Measurements from ENCODE around the gene ARHGEF10L. TPM values are rescaled to one million over a fixed set of nuclear protein-coding genes. Genes with fewer than 3 reads are reported as not detected.
"Not testable (repeated sequence)": the region's sequence is repeated elsewhere in the genome, so short reads cannot be mapped to it uniquely, and the experiment has no call there.

Gene ARHGEF10L
- total RNA-seq, 1 donor from 2014 or later = 20.4 TPM

GRCh38 chr1:17725811-17726582, 186.5 kb downstream of the ARHGEF10L start:
- DNase-seq (ENCODE audit: extremely low read depth, low read depth, low spot score) = no peak

- DNase-seq (ENCODE audit: extremely low read depth, low read depth, low spot score) = no peak
Observed at GRCh38 chr1:17728123-17728712, 188.7 kb downstream of the ARHGEF10L start.

- DNase-seq (ENCODE audit: extremely low read depth, low read depth, low spot score) = no peak
Observed at GRCh38 chr1:17729248-17729647, 189.8 kb downstream of the ARHGEF10L start.

- no peak for DNase-seq (ENCODE audit: extremely low read depth, low read depth, low spot score)
Observed at GRCh38 chr1:17729909-17730308, 190.4 kb downstream of the ARHGEF10L start.

- DNase-seq (ENCODE audit: extremely low read depth, low read depth, low spot score) = no peak
Observed at GRCh38 chr1:17731460-17731859, 192.0 kb downstream of the ARHGEF10L start.

GRCh38 chr1:17732475-17732874, 193.0 kb downstream of the ARHGEF10L start:
- no peak for DNase-seq (ENCODE audit: extremely low read depth, low read depth, low spot score)

GRCh38 chr1:17733661-17734060, 194.2 kb downstream of the ARHGEF10L start:
- no peak for DNase-seq (ENCODE audit: extremely low read depth, low read depth, low spot score)

GRCh38 chr1:17734609-17735008, 195.1 kb downstream of the ARHGEF10L start:
- DNase-seq (ENCODE audit: extremely low read depth, low read depth, low spot score) = no peak

DNA sequence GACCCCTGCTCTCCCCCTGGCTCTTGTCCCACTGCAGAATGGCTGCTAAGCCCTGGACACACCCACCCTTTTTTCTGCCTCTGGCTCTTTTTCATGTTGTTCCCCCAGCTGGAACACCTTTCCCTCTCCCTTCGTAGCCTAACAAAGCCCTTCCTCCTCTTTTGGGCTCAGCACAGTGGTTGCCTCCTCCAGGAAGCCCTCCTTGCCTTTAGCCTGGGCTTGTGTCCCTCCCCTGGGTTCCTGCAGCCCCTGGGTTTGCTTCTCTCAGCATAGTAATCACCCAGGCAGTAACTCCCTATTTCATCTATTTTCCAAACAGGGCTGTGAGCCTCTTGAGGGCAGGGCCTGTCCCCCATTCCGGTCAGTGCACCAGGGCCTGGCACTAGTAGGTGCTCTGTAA, 195.8 kb downstream of the ARHGEF10L start:
- DNase-seq (ENCODE audit: extremely low read depth, low read depth, low spot score) = no peak

GRCh38 chr1:17735793-17736192, 196.3 kb downstream of the ARHGEF10L start:
- no peak for DNase-seq (ENCODE audit: extremely low read depth, low read depth, low spot score)

DNA sequence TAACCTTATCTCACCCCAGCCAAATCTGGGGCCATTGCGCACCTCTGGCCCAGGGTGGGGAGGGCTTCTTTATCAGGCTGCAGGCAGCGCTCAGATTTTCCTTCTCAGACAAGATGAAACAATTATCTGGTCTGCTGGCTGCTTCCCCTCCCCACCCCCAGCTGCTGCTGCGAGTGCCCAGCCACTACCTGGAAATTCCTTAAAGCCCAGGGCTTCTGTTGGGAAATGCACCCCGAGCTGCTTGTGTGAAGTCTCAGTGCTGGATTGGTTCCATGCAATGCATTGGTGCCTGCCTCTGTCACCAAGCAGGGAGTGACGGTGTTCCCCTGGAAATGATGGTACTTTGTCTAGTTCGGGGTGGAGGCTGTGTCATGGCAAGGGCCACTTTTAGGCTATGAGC, 197.1 kb downstream of the ARHGEF10L start:
- DNase-seq (ENCODE audit: extremely low read depth, low read depth, low spot score) = no peak

- no peak for DNase-seq (ENCODE audit: extremely low read depth, low read depth, low spot score)
Observed at GRCh38 chr1:17739050-17739449, 199.6 kb downstream of the ARHGEF10L start.

DNA sequence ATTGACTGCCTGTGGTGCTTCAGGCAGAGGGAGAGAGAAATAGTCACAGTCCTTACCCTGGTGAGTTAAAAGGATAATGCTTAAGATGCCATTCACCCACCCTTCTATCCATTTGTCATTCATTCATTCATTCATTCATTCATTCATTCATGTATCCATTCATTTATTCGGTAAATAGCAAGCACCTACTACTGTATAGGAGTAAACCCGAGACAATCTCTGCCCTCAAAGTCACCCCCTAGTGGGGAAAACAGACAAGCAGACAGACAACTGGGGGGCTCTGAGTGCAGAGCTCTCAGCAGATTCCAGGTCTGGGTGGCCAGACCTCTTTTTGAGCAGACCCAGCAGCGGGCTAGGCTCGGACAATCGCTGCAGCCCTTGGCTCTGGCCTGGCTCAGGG, 201.6 kb downstream of the ARHGEF10L start:
- DNase-seq (ENCODE audit: extremely low read depth, low read depth, low spot score) = no peak

- no peak for DNase-seq (ENCODE audit: extremely low read depth, low read depth, low spot score)
Observed at GRCh38 chr1:17742583-17742982, 203.1 kb downstream of the ARHGEF10L start.

DNA sequence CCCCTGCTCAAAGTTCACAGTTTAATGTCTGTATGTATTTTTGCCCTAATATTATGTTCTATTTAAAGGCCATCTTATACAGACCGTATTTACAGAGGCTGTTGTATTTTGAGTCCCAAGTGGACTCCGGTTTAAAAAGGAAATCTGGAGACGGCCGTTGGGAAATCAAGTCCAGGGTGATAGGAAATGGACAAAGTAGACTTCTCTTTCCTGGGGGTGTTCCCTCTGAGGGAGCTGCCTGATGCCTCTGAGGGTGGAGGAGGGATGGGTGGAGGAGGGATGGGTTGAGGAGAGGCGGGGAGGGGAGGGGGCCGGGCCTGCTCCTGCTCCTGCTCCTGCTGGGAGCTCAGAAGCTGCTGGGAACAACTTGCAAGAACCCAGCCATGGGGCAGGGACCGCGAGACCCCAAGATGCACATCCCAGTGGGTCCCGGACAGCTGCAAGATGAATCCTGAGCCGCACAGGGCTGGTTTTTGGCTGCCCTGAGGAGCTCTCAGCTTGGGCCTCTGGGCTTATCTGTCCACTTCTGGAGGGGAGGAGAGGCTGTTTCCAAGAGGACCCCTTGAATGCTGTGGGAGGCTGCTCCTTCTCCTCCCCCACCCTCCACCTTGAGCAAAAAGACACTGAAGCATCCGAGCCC, 203.6 kb downstream of the ARHGEF10L start:
- no peak for DNase-seq (ENCODE audit: extremely low read depth, low read depth, low spot score)

DNA sequence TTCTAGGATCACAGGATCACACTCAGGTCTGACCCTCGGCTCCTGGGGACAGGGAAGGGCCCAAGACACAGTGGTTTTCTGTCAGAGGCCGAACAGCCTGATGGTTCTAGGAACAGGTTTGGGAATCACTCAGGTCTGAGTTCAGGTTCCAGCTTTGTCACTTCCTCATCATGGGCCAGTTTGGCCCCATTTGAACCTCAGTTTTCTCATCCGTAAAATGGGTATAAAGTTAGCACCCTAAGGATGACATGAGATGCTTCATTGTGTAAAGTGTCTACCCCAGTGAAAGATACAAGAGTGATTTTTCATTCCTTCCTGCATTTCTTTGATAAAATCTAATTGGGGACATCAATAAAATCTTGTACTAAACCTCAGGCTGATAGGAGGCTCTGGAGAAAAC, 204.4 kb downstream of the ARHGEF10L start:
- DNase-seq (ENCODE audit: extremely low read depth, low read depth, low spot score) = no peak

GRCh38 chr1:17744666-17745478, 205.4 kb downstream of the ARHGEF10L start:
- DNase-seq (ENCODE audit: extremely low read depth, low read depth, low spot score) = no peak

DNA sequence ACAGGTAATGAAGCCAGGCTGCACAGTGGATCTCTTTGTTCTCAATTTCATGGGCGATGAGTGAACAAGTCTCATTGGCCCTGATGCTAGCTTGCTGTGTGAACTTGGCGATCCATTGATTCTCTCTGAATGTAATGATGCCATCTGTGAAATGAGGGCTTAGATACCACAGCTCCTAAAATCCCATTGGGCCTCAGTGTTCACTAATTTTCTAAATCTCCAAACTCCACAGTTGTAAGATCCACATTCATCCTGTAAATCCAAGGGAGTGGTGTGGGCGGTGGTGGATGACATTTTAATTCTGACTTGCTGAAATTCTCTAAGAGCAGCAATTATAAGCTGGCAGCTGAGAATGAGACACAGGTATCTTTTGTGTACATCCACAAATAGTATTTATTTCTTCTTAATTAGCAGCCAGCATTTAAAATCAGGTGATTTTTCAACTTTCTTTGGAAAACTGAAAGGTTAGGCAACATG, 206.0 kb downstream of the ARHGEF10L start:
- no peak for DNase-seq (ENCODE audit: extremely low read depth, low read depth, low spot score)

DNA sequence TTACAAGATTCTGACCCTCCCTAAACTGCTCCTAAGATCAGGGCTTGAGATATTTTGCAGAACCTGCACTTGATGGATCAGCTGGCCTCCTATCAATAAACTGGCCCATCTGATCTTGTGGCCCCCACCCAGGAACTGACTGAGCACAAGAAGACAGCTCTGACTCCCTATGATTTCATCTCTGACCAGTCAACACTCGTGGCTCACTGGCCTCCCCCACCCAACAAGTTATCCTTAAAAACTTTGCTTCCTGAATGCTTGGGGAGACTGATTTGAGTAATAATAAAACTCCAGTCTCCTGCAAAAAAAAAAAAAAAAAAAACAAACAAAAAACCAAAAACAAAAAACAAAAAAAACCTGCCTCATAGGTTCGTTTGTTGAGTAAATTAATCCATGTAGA, 206.8 kb downstream of the ARHGEF10L start:
- not testable (repeated sequence) for DNase-seq (ENCODE audit: extremely low read depth, low read depth, low spot score)

DNA sequence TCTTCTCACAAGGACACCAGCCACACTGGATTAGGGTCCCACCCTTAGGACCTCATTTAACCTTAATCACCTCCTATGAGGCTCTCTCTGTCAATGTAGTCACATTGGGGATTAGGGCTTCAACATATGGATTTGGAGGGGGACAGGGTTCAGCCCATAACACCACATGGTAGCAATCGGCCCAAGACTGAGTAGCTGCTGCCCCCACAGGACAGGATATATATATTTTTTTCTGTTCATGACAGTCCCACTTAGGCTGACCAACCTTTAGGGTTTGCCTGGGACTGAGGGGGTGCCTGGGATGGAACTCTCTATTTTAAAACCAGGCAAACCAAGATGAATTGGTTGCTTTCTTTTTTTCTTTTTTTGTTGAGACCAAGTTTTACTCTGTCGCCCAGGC, 207.4 kb downstream of the ARHGEF10L start:
- no peak for DNase-seq (ENCODE audit: extremely low read depth, low read depth, low spot score)

All from glomerular endothelial cell (primary cell).